GM21381 (cell line): ENCODE data around the gene NECAP2.

Experiments
- ATAC-seq: cut with Tn5 transposase; IDR thresholded peaks from one replicate; pipeline ENCODE4 v1.9.1; 2021; ENCODE audit warnings: mild to moderate bottlenecking, moderate library complexity; ENCODE audit not compliant: unreplicated experiment

The NECAP2 gene, protein sequence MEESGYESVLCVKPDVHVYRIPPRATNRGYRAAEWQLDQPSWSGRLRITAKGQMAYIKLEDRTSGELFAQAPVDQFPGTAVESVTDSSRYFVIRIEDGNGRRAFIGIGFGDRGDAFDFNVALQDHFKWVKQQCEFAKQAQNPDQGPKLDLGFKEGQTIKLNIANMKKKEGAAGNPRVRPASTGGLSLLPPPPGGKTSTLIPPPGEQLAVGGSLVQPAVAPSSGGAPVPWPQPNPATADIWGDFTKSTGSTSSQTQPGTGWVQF

DNA sequence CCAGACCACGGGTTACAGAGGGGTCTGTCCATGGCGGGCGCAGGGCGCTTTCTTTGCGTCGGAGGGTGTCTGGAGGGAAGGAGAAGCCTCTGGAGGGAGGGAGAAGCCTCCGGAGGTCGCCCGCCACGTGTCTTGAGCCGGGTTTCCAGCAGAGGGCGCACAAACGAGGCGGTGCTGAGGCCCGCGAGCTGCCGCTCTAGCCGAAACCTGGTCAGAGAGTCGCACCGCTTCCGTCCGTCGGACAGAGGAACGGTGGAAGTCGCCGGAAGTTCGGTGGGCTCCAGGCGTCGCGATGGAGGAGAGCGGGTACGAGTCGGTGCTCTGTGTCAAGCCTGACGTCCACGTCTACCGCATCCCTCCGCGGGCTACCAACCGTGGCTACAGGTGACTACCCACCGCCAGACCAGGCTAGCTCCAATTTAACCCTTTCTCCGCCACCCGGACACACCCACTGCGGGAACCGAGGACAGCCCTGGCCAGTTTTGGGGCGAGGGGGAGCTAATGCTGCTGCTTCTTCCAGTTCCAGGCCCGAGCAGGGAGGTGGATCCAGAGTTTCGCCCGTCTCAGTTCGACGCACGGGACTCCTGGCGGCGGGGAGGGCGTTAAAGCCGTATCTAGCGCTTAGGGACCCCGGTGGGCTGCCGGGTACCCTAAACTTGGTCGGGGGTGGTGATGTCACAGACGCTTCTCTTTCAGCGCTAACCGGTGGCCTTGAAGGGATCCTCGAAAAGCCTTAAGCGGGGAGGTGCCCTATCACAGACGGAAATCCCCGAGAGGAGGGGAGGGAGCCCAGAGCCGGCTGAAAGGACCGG is at the start of gene NECAP2:
Gene NECAP2, plus strand, starts transcription at position 255 of the 812 bp plus-strand sequence. Its CDS starts 38 bp downstream, at position 293.
- peak; percentile 88 for ATAC-seq

DNA sequence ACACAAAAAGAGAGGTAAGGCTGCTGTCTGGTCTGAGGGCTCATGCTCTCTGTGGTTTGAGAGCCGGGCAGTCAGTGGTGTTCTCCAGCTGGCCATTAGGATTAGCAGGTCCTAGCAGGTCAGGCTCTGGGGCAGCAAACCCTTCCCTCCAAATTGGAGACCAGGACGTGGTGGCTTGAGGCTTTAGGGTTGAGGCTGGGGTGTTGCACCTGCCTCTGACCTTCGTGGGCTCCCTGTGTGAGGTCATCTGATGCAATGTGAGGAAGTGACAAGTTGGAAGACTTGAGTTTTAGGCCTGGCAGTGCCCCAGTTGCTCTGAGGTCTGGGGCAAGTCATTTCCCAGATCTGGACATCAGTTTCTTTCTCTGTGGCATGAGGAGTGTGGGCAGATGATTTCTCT is 49.1 kb upstream of the NECAP2 start:
- ATAC-seq: no peak

DNA sequence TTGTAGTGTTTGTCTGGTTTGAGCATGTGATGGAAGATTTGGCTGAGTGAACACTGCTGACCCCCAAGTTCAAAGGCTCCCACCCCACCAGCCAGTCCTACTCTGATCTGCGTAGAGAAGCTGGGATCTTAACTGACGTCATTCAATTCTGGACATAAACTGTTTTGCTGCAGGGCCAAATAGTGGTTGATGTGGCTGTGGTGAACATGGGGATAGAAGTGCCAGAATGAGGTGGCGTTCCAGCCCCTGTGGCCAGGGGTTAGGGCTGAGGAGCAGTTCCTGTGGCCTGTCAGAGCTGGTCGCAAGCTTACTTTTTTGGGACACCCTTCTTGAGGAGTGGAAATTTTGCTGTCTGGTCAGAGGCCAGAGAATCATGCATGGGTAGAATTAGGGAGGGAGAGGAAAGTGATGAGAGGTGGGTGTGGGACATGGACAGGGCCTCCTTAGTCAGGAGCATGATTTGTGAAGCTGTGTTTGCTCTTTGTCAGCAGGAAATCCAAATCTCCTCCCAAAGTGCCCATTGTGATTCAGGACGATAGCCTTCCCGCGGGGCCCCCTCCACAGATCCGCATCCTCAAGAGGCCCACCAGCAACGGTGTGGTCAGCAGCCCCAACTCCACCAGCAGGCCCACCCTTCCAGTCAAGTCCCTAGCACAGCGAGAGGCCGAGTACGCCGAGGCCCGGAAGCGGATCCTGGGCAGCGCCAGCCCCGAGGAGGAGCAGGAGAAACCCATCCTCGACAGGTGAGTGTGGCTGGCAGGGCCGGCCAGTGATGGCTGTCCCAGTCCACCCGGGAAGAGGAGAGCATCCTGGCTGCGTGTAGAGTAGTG is 47.6 kb upstream of the NECAP2 start:
- no peak for ATAC-seq

DNA sequence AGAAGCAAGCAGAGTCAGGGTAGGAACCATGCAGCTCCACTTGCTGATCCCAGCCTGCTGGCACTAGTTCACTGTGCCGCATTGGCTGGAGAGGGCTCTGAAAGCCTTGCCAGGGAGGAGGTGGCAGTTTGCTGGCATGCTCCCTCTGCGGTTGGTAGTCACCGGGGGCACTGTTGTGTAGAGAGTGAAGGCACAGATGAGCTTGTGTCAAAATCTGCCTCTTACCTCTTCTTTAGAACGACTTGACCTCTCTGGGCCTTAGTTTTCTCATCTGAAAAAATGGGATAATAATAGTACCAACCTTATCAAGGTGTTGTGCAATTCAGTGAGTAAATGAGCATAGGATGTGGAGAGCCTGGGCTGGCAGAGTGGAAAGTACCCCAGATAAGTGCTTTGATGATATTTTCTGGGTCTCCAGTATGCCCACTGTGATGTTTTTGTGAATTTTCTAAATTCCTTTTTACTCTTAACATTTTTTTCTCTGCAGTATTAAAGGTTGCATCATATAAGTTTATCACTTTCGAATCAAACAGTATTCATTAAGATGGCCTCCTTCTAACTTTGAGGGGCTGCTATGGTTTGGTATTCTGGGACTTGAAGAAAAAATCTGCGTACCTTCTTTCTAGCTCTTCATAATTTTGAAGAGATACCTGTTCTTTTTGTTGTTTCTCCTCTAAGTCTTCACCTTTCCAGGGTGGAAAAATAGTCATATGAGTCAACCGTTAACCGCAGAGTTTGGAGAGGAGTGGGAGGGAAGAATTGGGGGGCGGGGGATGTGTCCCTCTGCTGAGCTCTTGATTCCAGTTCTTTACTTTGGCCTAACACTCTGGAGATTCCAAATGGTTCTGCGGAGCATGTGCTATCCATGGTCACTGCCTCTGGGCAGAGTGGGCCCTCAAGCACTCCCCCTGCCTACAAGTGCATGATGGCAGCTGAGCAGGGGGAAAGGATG is 46.7 kb upstream of the NECAP2 start:
- ATAC-seq: no peak

DNA sequence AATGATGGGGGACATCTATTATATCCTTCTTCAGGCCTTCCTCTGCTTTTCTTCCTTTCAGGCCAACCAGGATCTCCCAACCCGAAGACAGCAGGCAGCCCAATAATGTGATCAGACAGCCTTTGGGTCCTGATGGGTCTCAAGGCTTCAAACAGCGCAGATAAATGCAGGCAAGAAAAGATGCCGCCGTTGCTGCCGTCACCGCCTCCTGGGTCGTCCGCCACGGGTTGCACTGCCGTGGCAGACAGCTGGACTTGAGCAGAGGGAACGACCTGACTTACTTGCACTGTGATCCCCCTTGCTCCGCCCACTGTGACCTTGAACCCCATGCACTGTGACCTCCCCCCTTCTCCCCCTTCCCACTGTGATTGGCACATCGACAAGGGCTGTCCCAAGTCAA is 45.5 kb upstream of the NECAP2 start:
- no peak for ATAC-seq

DNA sequence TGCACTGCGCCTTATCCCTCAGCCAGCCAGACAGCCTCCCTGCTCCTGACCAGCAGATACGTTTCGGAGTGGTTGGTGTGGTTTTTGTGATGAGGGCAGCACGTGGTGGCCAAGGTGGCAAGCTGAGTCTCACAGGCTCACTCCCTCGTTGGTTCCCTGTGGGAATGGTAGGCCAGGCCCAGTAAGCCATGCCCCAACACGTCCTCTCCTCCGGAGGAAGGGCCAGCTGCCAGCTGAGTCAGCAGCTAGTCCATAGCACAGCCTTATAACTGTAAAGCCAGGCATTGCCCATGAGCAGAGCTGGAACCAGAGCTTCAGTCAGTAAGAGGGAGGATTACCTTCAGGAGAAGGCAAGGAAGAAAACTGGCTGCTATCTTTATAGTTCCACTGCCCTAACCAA is 43.9 kb upstream of the NECAP2 start:
- ATAC-seq: no peak

DNA sequence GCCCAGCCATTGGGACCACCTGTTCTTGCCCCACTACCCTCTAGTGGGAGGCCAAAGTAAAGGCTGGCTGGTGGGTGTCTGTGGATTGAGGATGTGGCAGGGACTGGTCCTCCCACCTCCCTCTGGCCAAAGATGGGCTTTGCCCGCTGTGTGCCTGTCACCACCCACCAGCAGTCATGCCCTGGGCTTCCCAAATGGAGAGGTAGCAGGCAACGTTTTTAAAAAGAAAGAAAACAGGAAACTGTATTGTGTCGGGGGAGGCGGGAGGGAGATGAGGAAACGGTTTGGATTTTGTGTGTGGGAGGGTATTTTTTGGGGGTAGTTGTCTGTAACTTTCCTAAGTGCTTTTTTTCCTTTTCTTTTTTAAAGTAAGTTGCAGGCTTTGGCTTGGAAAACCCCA is 43.4 kb upstream of the NECAP2 start:
- ATAC-seq: no peak

DNA sequence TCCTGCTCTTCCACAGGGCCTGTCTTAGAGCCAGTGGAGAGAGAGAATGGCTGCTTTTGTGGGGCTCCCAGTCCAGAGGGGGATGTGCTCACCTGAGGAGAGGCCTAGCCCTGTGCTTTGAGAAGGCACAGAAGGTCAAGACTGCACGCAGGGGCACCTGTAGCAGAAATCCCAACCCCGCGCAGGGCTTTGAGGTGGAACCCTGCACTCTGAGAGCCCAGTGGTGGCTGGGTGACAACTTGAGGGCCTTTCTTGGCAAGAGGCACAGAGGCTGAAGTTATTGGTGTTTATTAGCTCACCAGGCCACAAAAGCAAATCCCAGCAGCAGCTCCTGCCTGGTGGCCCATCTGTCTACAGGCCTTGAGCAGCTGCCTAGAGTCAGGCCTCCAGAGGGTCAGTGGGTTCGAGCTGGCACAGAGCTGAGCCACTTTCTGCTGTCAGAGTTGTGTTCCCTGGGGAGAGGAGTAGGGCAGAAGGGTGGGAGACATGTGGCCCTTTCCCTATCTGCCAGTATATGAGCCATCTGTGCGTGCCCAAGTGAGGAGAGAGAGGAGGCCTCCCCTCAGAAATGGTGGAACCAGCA is 42.1 kb upstream of the NECAP2 start:
- ATAC-seq: no peak

DNA sequence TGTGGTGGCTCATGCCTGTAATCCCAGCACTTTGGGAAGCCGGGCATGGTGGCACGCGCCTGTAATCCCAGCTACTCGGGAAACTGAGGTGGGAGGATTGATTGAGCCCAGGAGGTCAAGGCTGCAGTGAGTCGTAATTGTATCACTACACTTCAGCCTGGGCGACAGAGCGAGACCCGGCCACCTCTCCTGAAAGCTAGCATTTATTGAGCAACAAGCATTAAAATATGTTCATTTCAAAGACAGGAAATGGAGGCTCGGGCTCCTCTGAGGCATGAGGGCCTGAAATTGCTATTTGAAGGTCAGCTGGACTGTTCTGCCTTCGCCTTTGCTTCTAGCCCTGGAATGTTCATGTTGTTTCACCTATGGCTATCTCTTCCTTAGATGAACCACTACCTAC is 37.8 kb upstream of the NECAP2 start:
- ATAC-seq: no peak

DNA sequence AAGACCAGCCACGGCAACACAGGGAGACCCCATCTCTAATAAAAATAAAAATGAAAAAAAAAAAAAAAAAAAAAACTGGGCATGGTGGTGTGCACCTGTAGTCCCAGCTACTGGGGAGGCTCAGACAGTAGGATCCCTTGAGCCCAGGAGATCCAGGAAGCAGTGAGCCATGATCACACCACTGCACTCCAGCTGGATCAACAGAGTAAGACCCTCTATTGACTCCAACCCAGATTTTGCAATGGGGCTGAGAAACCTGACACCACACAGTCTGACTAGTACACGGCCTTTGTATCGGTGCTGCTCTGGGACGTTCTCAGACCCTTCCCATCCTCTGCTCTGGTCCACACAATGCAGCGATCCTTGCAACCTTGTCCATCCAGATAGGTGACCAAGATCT is 35.1 kb upstream of the NECAP2 start:
- ATAC-seq: no peak

DNA sequence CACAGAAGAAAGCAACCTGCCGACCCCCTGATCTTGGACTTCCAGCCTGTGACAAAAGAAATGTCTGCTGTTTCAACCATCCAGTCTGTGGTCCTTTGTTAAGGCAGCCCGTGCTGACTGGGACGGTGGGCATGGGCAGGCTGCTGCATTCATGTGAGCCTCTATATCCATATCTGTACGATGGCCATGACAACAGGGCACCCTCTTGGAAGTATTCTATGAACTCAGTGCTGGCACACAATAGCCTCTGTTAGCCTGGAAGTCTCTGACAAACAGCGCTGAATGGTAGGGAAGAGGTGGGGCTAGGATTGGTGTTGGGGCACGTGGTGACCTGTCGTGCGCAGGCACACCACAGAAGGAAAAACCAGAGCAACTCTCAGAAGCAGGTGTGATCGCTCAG is 33.7 kb upstream of the NECAP2 start:
- ATAC-seq: no peak

DNA sequence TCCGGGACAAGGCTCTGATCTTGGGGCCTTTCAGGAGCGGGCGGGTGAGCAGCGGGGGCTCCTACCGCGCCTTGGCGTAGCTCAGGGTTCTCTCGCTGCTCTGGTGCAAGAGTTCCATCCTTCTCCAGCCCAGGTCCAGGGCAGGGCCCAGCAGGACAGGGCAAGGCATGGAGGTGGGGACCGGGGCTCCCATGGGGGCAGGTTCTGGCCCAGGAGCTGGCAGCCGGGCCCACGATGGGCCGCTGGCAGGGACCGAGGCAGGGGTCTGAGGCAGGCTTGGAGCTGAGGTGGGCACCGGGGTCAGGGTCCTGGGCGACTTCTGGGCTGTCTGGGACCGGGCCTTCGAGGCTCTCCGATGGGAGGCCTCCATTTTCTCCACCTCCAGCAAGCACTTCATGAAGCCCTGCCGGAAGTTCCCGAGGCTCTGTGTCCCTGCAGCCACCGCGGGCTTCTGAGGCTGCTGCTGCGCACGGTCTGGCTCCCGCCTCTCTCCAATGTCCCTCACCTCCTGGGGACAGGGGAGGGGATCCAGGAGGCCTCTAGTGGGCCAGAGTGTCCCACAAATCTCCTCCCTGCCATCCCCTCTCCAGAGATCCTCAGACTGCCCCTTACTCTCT is 30.9 kb upstream of the NECAP2 start:
- ATAC-seq: no peak

DNA sequence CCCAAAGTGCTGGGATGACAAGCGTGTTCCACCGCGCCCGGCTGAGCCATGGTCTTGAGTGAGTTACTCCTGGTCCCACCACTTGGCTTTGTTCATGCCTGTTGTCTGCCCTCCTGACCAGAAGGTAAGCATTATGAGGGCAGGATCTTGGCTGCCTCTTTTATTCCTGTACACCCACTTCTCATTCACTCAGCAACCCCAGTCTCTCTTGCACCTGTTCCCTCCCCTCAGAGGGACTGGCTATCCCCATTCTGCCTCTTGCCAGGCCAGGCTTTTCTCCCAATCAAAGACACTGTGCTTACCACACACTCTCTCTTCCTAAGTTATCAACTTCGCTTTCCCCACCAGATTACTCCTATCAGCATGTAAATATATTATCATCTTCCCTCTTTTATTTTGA is 29.7 kb upstream of the NECAP2 start:
- ATAC-seq: no peak

DNA sequence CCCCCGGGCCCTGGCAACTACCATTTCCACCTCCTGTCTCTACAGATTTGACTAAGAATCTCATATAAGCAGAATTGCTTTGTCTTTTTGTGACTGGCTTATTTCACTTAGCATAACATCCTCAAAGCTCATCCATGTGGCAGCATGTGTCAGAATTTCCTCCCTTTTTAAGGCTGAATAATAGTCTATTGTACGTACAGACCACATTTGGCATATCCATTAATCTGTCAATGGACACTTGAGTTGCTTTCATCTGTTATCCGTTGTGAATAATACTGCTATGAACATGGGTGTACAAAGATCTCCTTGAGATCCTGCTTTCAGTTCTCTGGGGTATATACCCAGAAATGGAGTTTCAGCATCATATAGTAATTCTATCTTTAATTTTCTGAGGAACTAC is 27.3 kb upstream of the NECAP2 start:
- no peak for ATAC-seq

DNA sequence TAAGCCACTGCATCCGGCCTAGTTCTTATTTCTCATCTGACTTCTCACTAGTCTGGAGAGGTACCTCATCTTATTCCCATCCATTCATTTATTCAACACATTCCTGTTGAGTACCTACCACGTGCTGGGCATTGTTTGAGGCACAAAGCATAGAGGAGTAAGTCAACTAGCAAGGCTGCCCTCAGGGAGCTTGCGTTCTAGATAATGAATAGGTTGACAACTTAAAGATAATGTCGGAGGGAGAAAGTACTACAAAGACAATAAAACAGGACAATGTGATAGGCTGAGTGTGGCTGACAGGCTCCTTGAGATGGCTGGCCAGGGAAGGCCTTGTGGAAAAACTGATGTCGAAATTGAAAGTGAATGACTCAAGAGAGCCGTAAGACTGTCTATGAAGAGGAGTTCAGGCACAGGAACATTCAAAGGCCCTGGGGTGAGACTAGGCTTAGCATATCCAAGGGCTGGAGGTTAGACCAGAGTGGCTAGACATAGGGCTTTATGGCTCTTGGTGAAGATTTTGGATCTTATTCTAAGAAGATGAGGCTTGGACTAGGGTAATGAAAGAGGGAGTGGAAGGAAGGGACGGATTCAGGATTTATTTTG is 21.6 kb upstream of the NECAP2 start:
- no peak for ATAC-seq

DNA sequence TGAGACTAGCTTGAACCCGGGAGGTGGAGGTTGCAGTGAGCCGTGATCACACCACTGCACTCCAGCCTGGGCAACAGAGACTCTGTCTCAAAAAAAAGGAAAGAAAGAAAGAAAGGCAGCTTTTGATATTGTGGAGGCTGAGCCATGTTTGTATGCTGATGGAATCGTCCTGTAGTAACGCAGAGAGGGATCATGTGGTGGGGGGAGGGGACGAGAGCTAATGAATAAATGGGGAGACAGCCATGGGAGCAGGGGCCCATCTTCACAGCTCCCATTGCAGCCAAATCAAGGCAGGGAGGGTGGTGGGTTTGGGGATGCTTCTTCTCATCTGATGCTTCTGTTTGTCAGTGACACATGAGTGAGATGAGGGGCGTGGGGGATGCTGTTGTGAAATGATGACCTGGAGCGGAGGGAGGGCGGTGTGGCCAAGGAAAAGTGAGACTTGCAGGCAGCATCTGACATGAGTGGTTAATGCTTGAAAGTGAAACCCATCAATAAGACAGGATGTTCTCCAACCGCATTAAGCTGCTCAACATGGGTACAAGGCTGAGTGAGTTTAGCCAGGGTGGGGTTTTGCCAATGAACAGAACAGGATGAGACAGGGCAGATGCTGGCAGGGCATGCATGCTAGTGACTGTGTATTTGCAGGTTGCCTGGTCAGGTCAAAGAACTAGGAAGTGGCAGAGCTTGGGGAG is 20.0 kb upstream of the NECAP2 start:
- ATAC-seq: peak; percentile 66

DNA sequence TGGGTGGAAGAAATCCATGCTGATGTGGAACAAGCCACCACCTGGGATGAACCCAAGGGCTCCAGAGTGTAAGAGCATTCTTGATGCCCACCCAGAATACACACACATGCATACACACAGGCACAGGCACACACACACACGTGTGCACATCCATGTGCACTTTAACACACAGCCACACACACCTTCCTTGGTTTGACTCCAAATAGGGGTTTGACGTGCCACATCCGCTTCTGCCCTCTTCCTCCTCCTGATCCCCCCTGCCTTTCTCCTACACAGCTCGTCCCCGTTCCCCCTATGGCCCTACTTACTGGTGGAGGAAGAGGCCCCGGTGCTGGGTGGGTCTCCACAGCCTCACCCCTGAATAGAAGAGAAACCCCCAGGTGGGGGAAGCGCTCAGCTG is 19.3 kb upstream of the NECAP2 start:
- no peak for ATAC-seq

DNA sequence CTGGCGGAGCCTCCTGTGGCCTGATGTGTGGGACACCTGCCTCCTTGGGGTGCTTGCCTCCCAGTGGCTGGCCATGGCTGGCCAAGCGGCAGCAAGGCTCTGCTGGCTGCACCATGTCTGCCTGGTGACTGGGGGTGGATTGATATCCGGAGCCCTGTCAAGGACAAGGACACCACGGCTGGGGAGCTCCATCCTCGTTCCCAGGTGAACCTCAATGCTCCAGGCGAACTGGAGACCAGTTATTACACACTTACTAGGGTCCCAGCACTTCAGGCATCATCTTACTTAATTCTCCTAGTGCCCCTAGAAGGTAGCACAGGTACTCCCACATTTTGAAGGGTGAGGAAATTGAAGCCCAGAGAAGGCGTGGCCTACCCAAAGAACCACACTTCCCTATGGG is 18.5 kb upstream of the NECAP2 start:
- no peak for ATAC-seq
